Nucleus accumbens (tissue), 56 donors: ENCODE results near the gene MS4A10.
A peak's percentile ranks its signal among the peaks of the same experiment; 100 is the strongest.
"Not testable (repeated sequence)": the region's sequence is repeated elsewhere in the genome, so short reads cannot be mapped to it uniquely, and the experiment has no call there.

Experiments
- DNase-seq, 56 donors: peaks; one replicate each; lab custom pipeline; 2025; lab: John Stamatoyannopoulos, UW

The MS4A10 gene

DNA sequence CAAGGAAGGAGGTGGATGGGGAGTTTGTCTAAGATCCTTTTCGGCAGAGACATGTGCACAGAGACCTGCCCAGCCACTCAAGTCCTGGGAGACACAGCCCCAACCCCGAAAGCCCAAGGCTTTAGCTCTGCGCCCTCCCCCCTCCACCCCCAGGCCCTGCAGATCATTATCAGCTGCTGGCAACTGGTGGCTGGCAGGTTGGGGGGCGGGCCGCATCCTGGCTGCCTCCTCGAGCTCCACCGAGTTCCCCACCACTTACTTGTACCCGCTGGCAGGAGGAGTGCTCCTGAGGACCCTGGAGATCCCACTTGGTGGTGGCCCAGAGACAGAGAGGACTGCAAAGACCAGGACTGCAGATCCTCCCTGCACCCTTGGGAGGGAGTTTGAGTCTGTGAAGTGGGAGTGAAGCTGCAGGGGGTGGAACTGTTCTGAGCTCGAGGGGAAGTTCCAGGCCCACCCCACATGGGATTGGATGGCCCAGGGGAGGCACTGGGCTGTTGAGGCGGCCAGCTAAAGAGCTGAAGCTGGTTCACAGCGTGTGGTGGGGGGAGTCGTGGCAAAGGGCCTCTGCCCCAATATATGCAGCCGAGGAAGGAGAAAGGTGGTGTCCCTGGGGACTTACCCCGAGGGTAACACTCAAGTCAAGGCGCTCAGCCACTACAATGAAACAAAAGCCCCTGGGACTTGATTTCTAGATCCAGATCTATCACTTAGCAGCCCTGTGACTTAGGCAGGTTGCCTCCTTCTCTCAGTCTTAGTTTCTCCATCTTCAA lies 36.9 kb downstream of the MS4A10 start:
- DNase-seq: no peak

DNA sequence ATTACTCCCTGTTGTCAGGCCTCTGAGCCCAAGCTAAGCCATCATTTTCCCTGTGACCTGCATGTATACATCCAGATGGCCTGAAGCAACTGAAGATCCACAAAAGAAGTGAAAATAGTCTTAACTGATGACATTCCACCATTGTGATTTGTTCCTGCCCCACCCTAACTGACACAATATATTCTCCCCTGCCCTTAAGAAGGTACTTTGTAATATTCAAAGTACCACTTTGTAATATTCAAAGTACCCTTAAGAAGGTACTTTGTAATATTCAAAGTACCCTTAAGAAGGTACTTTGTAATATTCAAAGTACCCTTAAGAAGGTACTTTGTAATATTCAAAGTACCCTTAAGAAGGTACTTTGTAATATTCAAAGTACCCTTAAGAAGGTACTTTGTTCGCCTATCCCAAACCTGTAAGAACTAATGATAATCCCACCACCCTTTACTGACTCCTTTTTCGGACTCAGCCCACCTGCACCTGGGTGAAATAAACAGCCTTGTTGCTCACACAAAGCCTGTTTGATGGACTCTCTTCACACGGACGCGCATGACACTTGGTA lies 38.7 kb downstream of the MS4A10 start:
- not testable (repeated sequence) for DNase-seq

DNA sequence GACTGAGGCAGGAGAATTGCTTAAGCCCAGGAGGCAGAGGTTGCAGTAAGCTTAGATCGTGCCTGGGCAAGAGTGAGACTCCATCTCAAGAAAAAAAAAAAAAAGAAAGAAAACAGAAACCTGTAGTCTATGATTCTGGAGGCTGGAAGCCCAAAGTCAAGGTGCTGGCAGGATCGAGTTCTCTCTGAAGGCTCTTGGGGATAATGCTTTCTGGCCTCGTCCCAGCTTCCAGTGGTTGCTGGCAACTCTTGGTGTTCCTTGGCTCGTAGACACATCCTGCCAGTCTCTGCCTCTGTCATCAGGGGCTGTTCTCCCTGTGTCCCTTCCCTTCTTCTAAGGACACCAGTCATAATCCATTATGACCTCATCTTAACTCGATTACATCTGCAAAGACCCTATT lies 40.0 kb downstream of the MS4A10 start:
- no peak for DNase-seq

- no peak for DNase-seq
These were observed 40.7 kb downstream of the MS4A10 start for GRCh38 chr11:60825790-60826189.

- DNase-seq: peak in 1 of 56 donors; percentile 57
These were observed 45.5 kb downstream of the MS4A10 start for GRCh38 chr11:60830478-60831142.

GRCh38 chr11:60831143-60831500 lies 46.0 kb downstream of the MS4A10 start:
- peak in 51 of 56 donors; percentile 20 to 91 (median 65) for DNase-seq

GRCh38 chr11:60831501-60832079 lies 46.5 kb downstream of the MS4A10 start:
- no peak for DNase-seq

DNA sequence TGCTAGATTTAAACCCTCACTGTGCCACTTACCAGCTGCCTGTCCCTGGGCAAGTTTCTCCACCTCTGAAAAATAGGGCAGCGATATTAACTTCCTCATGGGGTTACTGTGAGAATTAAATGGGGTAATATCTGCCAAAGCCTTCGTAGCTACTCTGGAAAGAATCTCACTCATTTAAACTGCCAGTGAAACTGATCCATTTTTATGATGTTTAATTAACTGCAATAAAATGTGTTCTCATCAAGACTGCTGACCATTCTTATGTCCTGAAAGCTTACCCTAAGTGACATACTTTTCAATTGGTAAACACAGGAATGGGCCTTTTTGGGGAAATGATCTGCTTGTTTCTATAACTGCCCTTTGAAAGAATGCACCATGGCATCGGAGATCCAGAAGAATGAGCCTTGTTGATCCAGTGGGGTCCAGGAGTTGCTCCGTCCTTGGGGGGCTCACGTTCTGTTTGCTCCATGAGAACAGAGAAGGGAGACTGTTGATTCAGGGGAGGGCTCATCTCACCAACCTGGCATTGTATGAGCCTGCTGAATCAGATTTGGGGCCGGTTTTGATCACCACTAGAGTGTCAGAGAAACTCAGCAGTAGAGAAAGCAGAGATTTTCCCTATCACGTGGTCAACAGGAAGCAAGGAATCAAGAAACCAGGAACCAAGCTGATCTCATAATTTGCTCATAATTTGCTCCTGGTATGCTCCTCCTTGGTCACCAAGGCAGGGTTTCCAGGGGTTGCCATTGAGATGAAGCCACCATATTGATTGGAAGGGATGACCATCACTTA lies 49.8 kb downstream of the MS4A10 start:
- no peak for DNase-seq

DNA sequence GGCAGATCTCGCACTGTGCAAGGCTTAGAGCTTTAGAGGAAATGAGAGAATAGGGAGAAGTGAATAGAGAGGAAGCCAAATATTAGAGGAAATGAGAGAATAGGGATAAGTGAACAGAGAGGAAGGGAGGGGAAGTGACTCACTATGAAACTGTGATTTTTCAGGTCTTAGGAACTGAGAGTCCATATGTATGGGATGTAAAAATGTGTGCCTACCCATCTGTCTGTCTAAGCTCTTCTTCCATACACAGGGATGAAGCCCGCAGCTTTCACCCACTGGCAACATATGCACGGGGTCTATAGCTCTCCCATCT lies 50.4 kb downstream of the MS4A10 start:
- no peak for DNase-seq

DNA sequence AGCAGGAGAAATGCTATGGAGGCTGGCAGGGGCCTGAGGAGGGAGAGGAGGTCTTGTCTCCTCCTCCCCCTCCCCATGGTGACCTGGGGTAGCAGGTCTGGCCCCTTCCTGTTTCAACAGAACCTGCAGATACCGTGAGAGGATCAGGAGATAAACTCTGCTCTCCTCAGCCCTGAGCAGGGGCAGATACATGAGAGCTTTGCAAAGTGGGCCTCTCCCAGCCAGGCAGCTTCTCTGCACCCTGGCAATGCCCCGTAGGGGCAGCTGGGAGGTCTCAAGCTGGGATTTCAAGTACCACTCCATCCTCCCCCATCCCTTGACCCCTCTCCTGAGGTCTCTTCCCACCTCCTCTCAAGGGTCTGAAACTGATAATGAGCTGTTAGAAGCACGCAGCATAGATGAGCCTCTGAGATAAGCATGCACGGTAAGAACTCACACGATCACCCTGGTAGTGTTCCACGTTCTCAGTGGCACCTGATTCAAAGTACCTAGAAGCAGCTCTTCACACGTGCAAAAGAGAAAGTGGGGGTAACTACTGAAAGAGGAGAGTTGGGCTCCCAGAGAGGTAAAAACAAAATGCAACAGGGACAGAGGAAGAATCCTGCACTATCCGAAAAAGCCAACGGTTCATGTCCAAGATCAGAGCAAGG lies 51.9 kb downstream of the MS4A10 start:
- DNase-seq: no peak

DNA sequence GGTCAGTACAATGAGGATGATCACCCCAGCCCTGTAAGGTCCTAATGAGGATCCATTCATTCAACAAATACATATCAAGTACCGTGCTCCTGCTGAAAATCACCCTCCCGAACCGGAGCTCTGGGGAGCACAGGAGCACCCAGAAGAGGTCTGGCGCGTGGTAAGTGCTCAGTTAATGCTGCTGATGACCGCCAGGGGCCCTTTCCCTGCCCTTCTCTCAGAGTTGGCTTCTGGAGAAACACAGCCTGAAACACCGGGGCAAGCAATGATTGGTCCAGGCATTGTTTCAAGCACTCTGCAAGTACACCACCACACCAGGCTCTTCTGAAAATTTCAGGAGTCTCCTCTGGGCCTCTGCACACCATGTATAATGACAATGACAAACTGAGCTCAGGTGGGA lies 53.0 kb downstream of the MS4A10 start:
- no peak for DNase-seq

- DNase-seq: no peak
These were observed 55.6 kb downstream of the MS4A10 start for GRCh38 chr11:60840470-60841430.

- DNase-seq: peak; percentile 37 to 97 (median 92)
These were observed 56.9 kb downstream of the MS4A10 start, which contains the start of gene CCDC86 for GRCh38 chr11:60841797-60842667. CCDC86 (plus strand) TSS chr11:60842113; CDS start chr11:60842125, 12 bp downstream.

GRCh38 chr11:60842668-60843600 lies 57.8 kb downstream of the MS4A10 start:
- peak in 9 of 56 donors; percentile 7 to 35 (median 25) for DNase-seq

GRCh38 chr11:60844045-60844869 lies 59.1 kb downstream of the MS4A10 start:
- peak in 2 of 56 donors; percentile 2 to 12 for DNase-seq

DNA sequence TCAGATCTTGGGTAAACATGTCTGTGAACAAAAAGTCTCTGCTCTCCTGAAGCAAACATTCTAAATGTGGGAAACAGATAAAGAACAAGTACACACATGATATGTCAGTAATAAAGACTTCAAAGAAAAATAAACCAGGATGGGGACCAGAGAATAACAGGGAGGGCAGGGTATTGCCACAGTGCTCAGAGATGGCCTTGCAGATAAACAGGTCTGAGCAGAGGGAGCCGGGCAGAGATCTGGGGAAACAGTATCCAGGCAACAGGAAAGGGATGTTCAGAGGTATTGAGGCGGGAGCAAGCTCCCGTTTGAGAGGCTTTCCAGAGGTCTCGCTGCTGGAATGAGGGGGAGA lies 59.7 kb downstream of the MS4A10 start:
- no peak for DNase-seq
